SK-N-SH (cell line): ENCODE results near the gene ARHGAP20. TPM values are rescaled to one million over a fixed set of nuclear protein-coding genes. Genes with fewer than 3 reads are reported as not detected.

ENCODE experiments used
- CTCF ChIA-PET: fragments of 300-600, 350-600 bp; formaldehyde crosslinking; extraction: SDS; loops from one replicate; lab custom pipeline; 2021; lab: Yijun Ruan, JAX
- POLR2A ChIA-PET: fragments of 350-600 bp; sonication (Branson Sonifier 250); formaldehyde crosslinking; extraction: SDS; loops from one replicate; lab custom pipeline; 2020; ENCODE audit warnings: antibody characterized with exemption, inconsistent platforms; lab: Yijun Ruan, JAX
- DNase-seq: peaks from one replicate; pipeline ENCODE4 v3.0.0; 2012
- H2AFZ ChIP-seq: fragments of 200-600 bp; sonication (generic); 2 replicates; pipeline ENCODE4 v1.8.1; 2016; ENCODE audit warnings: antibody characterized with exemption, mild to moderate bottlenecking, low read depth
- H3F3A ChIP-seq: fragments of 200-600 bp; sonication (generic); replicated peaks from 2 replicates; pipeline ENCODE3; 2016; ENCODE audit warnings: antibody characterized with exemption, mild to moderate bottlenecking; ENCODE audit not compliant: insufficient read depth
- H3K27ac ChIP-seq, 2 experiments: fragments of 200-500 bp in 1 of 2; fragments of 200-600 bp in 1 of 2; sonication (Bioruptor generic) in 1 of 2; sonication (generic), shearing (Covaris generic) in 1 of 2; 2 replicates each; pipeline versions ENCODE4 v1.5.1 to v1.6.1; 2014 to 2016; ENCODE audit warnings: low read depth in 2 of 2, inconsistent platforms in 1 of 2, low read length in 1 of 2, mild to moderate bottlenecking in 1 of 2, mixed read lengths in 1 of 2
- H3K27me3 ChIP-seq: fragments of 200-600 bp; sonication (generic), shearing (Covaris generic); 2 replicates; pipeline ENCODE4 v1.6.1; 2016; ENCODE audit warnings: mixed run types; ENCODE audit not compliant: insufficient read depth
- H3K36me3 ChIP-seq, 2 experiments: fragments of 200-500 bp in 1 of 2; fragments of 200-600 bp in 1 of 2; sonication (Bioruptor generic) in 1 of 2; sonication (generic) in 1 of 2; replicated peaks in 1 of 2; 2 replicates each; pipeline versions ENCODE3 to v1.5.1; 2014 to 2016; ENCODE audit warnings: low read length in 1 of 2, mild to moderate bottlenecking in 1 of 2; ENCODE audit not compliant: insufficient read depth in 2 of 2, control insufficient read depth in 1 of 2
- H3K4me1 ChIP-seq, 2 experiments: fragments of 200-500 bp in 1 of 2; fragments of 200-600 bp in 1 of 2; sonication (Bioruptor generic) in 1 of 2; sonication (generic), shearing (Covaris generic) in 1 of 2; 2 replicates each; pipeline versions ENCODE4 v1.5.1 to v1.6.1; 2014 to 2016; ENCODE audit warnings: low read depth in 1 of 2, low read length in 1 of 2, mixed run types in 1 of 2; ENCODE audit not compliant: insufficient read depth in 2 of 2, control insufficient read depth in 1 of 2
- H3K4me2 ChIP-seq: fragments of 200-600 bp; sonication (generic), shearing (Covaris generic); 2 replicates; pipeline ENCODE4 v1.6.1; 2017; ENCODE audit warnings: mixed run types
- H3K4me3 ChIP-seq, 2 experiments: fragments of 200-500 bp in 1 of 2; fragments of 200-600 bp in 1 of 2; sonication (Bioruptor generic) in 1 of 2; sonication (generic), shearing (Covaris generic) in 1 of 2; 2 replicates each; pipeline versions ENCODE4 v1.5.1 to v1.8.1; 2014 to 2016; ENCODE audit warnings: low read depth in 2 of 2, inconsistent platforms in 1 of 2, low read length in 1 of 2, mild to moderate bottlenecking in 1 of 2, mixed read lengths in 1 of 2, moderate library complexity in 1 of 2
- H3K79me2 ChIP-seq: fragments of 200-600 bp; sonication (generic); 2 replicates; pipeline ENCODE4 v1.8.1; 2017; ENCODE audit warnings: mild to moderate bottlenecking; ENCODE audit not compliant: insufficient read depth
- H3K9ac ChIP-seq: fragments of 200-600 bp; sonication (generic); 2 replicates; pipeline ENCODE4 v1.6.1; 2017; ENCODE audit warnings: mixed run types
- H3K9me2 ChIP-seq: fragments of 200-600 bp; sonication (generic); 2 replicates; pipeline ENCODE4 v1.6.1; 2017; ENCODE audit warnings: mixed run types
- H3K9me3 ChIP-seq: fragments of 200-600 bp; sonication (generic); 2 replicates; pipeline ENCODE4 v1.6.1; 2017; ENCODE audit warnings: mixed run types, mild to moderate bottlenecking, moderate library complexity
- H4K20me1 ChIP-seq: fragments of 200-600 bp; sonication (generic); 2 replicates; pipeline ENCODE4 v1.6.1; 2017; ENCODE audit warnings: mild to moderate bottlenecking, mixed run types; ENCODE audit not compliant: insufficient read depth
- CTCF ChIP-seq: fragments of 200-600 bp; sonication (generic); IDR thresholded peaks from 2 replicates; pipeline ENCODE4 v1.6.1; 2017; ENCODE audit warnings: antibody characterized with exemption, mild to moderate bottlenecking, moderate library complexity
- EP300 ChIP-seq, 2 experiments: IDR thresholded peaks; 2 replicates each; pipeline versions ENCODE4 v1.4.0 to v1.6.1; 2012; ENCODE audit warnings: borderline replicate concordance in 1 of 2, low read depth in 1 of 2, low read length in 1 of 2
- FOSL2 ChIP-seq: IDR thresholded peaks from 2 replicates; pipeline ENCODE4 v1.4.0; 2012; ENCODE audit warnings: low read depth, mild to moderate bottlenecking, moderate library complexity, borderline replicate concordance
- FOXJ3 ChIP-seq: sonication (generic); formaldehyde crosslinking; IDR thresholded peaks from 2 replicates; pipeline ENCODE4 v1.5.1; 2020; ENCODE audit warnings: mild to moderate bottlenecking, missing genetic modification reagents
- JUND ChIP-seq: IDR thresholded peaks from 2 replicates; pipeline ENCODE4 v1.4.0; 2012
- MEF2A ChIP-seq: IDR thresholded peaks from 2 replicates; pipeline ENCODE4 v1.4.0; 2012; ENCODE audit warnings: low read depth, borderline replicate concordance
- MXI1 ChIP-seq: IDR thresholded peaks from 2 replicates; pipeline ENCODE4 v1.6.1; 2012; ENCODE audit warnings: mild to moderate bottlenecking, low read depth, low read length, improper control_type of control experiment
- NFIC ChIP-seq: IDR thresholded peaks from 2 replicates; pipeline ENCODE4 v1.4.0; 2012; ENCODE audit warnings: borderline replicate concordance
- NRF1 ChIP-seq: IDR thresholded peaks from 2 replicates; pipeline ENCODE4 v1.6.1; 2012; ENCODE audit warnings: low read depth, mild to moderate bottlenecking, low read length
- RXRA ChIP-seq: IDR thresholded peaks from 2 replicates; pipeline ENCODE4 v1.4.0; 2012; ENCODE audit warnings: low read depth, mild to moderate bottlenecking, borderline replicate concordance
- SIN3A ChIP-seq: IDR thresholded peaks from 2 replicates; pipeline ENCODE4 v1.6.1; 2012; ENCODE audit warnings: low read depth, mild to moderate bottlenecking, low read length, moderate library complexity, borderline replicate concordance
- SMC3 ChIP-seq: IDR thresholded peaks from 2 replicates; pipeline ENCODE4 v1.6.1; 2012; ENCODE audit warnings: low read depth, low read length, improper control_type of control experiment
- TAF1 ChIP-seq: IDR thresholded peaks from 2 replicates; pipeline ENCODE4 v1.6.1; 2012; ENCODE audit warnings: low read depth, mild to moderate bottlenecking, low read length, moderate library complexity, borderline replicate concordance
- USF2 ChIP-seq: fragments of 150-350 bp; IDR thresholded peaks from 2 replicates; pipeline ENCODE4 v1.6.1; 2017; ENCODE audit warnings: antibody characterized with exemption, low read length, low read depth, borderline replicate concordance
- YY1 ChIP-seq: IDR thresholded peaks from 2 replicates; pipeline ENCODE4 v1.4.0; 2012; ENCODE audit warnings: low read depth, mild to moderate bottlenecking
- WGBS: methylation state at CpG from one replicate; pipeline ENCODE4 v1.1.6; 2017; ENCODE audit warnings: low lambda C conversion rate; 5-methylcytosine and 5-hydroxymethylcytosine counted together
- polyA plus RNA-seq, 3 experiments: library from polyadenylated mRNA; depleted of rRNA; stranded (reverse); fragments of >200 nt; gene quantifications; 2 replicates each; pipeline ENCODE4 v1.2.3, GENCODE V29; 2012

The ARHGAP20 gene
- polyA plus RNA-seq, 1 of the 3 experiments (the other 2 are of a cell fraction) = 0.76 TPM

GRCh38 chr11:110613197-110613918, 98.9 kb downstream of the ARHGAP20 start:
- Histone ChIP-seq H3K4me2 (no peak overlapping the region), H2AFZ (no peak overlapping the region), H3K79me2 (no peaks in the 10 kb centered on the region), H3K27ac (no peak overlapping the region), H3K9me2 (no peaks in the 10 kb centered on the region), H3K9me3 (no peaks in the 10 kb centered on the region), H3K4me3 (no peak overlapping the region), H4K20me1 (no peaks in the 10 kb centered on the region), H3K4me1 (no peaks in the 10 kb centered on the region; a peak in 1 of 4 replicates), H3K27me3 (no peaks in the 10 kb centered on the region), H3K36me3 (no peaks in the 10 kb centered on the region), H3K9ac (no peak overlapping the region), H3F3A (no peaks in the 10 kb centered on the region)
- DNase-seq = no peak
- WGBS = 68% methylated on average over 3 of the region's 3 CpGs
- ChIA-PET POLR2A (no interaction called here), CTCF (no interaction called here)
- TF ChIP-seq SIN3A = no peak
- TF ChIP-seq MXI1 = no peak
- no peak for TF ChIP-seq YY1
- no peak for TF ChIP-seq MEF2A
- TF ChIP-seq CTCF = no peak

- ChIA-PET CTCF (no interaction called here), POLR2A (no interaction called here)
- Histone ChIP-seq H3K4me1 (no peaks in the 10 kb centered on the region; a peak in 1 of 4 replicates), H3K79me2 (no peaks in the 10 kb centered on the region), H3K4me2 (no peak overlapping the region), H4K20me1 (no peaks in the 10 kb centered on the region), H3K9me3 (no peaks in the 10 kb centered on the region), H3K9me2 (no peaks in the 10 kb centered on the region), H3K4me3 (no peak overlapping the region), H3K27me3 (no peaks in the 10 kb centered on the region), H3F3A (no peaks in the 10 kb centered on the region), H3K27ac (no peak overlapping the region), H2AFZ (no peak overlapping the region), H3K9ac (no peak overlapping the region), H3K36me3 (no peaks in the 10 kb centered on the region)
- DNase-seq = no peak
- TF ChIP-seq TAF1 (no peak), NRF1 (no peak), MXI1 (no peak), FOSL2 (no peak), NFIC (no peak), EP300 (IDR thresholded peaks at IDR 0.05; ENCODE audit: borderline replicate concordance in 1 of 2, low read depth in 1 of 2, low read length in 1 of 2) (no peak), JUND (no peak), FOXJ3 (no peak), CTCF (no peak), YY1 (no peak), SMC3 (no peak), MEF2A (no peak), RXRA (no peak), USF2 (no peak)
- WGBS = 77% methylated on average over 6 of the region's 6 CpGs
These were observed 105.8 kb downstream of the ARHGAP20 start for GRCh38 chr11:110606415-110606814.
